Right forelimb (tissue), 1 donor: ENCODE data around the gene UBE2C.
"Not testable (repeated sequence)": the region's sequence is repeated elsewhere in the genome, so short reads cannot be mapped to it uniquely, and the experiment has no call there.

Source experiments
- DNase-seq: peaks from one replicate; pipeline ENCODE4 v3.0.0-alpha.2; 2018

UBE2C gene

DNA sequence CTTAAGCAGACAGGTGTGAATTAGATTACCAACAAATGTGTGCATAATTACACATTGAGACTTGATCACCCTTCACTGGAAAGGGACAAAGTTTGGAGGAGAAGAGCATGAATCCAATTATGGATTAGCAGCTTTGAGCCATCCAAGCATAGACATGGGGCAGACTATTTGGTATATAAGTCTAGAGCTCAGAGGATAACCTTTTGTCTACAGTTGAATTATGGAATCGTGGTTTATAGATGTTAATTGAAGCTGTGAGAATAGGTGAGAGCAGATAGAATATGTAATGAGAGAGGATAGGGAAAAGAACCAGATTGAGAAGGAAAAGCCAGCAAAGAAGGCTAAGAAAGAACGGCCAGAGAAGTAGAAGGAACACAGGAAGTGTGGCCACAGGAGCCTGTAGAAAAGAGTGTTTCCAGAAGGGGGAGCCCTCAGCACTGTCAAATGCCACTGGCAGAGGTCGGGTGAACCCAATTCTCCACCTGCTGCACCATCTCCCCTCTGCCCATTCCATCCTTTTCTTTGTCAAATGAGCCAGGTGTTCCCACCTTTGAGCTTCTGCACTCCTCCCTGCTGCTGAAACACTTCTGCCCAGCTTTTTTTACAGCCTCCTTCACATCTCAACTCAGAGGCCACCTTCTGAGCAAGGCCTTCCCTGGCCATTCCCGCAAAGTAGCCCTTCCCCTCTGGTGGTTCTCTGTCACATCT, 13.4 kb upstream of the UBE2C start:
- no peak for DNase-seq

DNA sequence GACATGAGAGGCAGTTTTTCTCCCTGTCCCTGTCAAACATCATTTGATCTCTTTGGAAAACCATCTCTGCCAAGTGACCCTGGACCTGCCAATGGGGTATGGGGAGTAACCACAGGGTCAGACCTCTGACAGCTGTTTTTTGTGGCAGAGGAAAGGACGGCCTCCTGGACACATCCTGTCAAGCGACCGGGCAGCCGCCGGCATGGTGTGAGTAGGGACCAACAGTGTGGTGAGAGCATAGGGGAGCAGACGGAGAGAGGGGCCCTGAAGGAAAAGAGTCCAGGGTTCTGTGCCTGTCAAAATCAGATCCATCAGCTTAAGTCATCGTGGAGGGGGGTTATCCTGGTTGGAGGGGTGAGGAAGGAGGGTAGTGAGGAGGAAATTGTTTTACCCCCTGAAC, 10.6 kb upstream of the UBE2C start:
- DNase-seq, result no peak

DNA sequence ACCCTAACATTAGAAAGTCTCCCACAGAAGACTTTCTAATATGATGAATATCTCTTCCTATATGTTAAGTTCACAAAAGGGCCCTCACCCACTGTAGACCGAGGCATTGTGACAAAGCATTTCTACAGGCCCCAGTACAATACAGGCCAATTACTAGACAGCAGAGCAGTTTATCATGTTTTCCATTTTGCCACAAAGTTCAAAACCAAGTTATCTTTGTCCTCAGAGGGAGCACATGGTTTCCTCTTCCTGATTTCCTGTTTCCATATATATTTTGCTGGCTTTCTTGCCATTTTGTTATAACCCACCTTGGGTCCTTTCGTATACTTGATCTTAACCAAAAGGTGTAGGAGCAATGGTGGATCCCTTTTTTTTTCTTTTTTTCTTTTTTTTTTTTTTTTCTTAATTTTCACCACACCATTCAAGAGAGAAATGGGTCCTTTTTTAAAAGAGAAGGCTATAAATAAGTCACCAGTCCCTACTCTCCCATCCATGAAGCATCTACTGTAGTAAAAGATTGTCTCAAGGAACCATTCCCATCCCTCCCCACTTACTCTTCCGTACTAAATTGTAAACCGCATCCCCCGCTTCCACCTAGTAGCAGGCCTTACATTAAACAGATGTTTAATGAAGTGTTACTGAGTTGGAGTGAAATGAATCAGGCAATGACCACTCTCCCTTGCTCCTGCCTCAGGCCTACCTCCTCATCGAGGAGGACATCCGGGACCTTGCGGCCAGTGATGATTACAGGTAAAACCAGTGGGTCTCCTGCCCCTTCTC, 2.1 kb upstream of the UBE2C start:
- DNase-seq, result no peak

DNA sequence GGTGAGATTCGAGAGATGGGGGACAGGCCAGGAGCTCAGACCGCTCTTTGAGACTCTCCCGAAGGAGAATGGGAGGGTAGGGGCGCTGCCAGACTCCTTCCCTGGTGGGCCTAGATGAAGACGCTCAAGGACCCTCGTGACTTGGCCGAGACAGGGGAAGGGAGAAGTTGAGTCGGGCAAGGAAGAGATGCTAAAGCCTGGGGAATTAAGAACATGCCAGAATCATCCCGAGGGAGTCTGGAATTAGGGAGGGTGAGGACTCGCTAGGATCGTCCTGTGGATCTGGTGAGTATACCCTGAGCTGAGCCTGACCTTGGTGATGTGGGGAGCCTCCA, 529 bp downstream of the UBE2C start:
- no peak for DNase-seq

DNA sequence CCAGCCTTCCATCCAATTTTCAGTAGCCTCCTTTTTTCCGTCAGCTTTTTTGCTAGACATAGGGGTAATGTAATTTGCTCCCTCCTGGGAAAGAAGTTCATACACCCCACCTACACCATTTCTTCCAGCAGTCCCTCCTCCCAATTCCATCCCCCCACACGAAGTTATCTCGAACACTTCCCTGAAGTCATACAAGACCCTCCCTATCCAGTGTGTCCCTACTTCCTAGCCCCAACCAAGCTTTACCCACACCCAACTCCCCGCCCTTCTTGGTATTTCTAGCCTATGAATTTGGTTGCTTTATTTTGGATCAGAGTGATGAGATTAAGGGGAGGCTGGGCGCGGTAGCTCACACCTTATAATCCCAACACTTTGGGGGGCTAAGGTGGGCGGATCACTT, 1.0 kb downstream of the UBE2C start:
- DNase-seq, result no peak

DNA sequence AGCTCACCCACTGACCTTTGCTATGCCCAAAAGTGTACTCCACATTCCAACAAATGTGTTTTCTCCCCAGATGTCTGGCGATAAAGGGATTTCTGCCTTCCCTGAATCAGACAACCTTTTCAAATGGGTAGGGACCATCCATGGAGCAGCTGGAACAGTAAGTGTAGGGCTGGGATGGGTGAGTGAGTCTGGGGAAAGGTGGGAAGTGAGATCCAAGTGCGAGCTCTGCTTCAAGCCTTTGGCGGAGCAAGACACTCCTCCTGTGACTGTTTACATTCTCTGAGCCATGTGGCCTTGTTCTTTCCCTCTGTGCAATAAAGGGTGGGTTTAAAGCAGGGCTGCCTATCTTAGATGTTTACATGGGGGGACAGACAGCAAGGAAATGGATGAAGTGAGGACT, 1.9 kb downstream of the UBE2C start:
- DNase-seq, result no peak

GRCh38 chr20:45816951-45817350, 4.5 kb downstream of the UBE2C start:
- DNase-seq, result no peak

- no peak for DNase-seq
Measured at GRCh38 chr20:45817376-45818194, 5.1 kb downstream of the UBE2C start.

- no peak for DNase-seq
Measured at GRCh38 chr20:45818239-45818638, 5.8 kb downstream of the UBE2C start.

DNA sequence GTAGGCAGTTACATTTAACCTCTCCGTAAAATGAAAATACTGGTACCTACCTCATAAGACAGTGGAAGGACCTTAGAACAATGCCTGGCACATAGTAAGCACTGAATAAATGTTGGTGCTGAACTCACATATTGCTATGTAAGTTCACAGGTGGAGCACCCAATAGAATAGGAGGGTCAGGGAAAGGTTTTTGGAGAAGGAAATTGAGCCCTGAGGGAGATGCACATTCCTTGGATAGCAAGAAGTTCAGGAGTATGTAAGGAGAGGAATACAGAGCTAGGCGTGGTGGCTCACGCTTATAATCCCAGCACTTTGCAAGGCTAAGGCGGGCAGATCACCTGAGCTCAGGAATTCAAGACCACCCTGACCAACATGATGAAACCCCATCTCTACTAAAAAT, 7.0 kb downstream of the UBE2C start:
- DNase-seq, result no peak

DNA sequence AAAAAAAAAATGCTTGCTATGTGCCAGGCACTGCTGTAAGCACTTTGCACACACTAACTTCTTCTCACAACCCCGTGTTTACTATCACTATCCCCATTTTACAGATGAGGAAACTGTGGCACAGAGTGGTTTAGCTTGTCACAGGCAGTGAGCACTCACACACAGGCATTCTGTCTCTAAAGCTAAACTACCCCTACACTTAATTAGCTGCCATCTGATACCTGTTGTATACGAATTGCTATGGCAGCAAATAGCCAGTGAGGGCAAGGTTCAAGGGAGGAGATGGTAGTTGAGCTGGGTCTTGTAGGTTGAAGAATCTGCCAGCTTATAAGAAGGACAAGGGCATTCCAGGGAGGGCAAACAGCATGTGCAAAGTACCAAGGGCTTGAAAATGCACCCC, 9.5 kb downstream of the UBE2C start:
- no peak for DNase-seq

- no peak for DNase-seq
Measured at GRCh38 chr20:45822857-45823256, 10.4 kb downstream of the UBE2C start.

GRCh38 chr20:45823949-45824835, 11.7 kb downstream of the UBE2C start:
- DNase-seq, result no peak

GRCh38 chr20:45826381-45827019, 14.1 kb downstream of the UBE2C start:
- no peak for DNase-seq

DNA sequence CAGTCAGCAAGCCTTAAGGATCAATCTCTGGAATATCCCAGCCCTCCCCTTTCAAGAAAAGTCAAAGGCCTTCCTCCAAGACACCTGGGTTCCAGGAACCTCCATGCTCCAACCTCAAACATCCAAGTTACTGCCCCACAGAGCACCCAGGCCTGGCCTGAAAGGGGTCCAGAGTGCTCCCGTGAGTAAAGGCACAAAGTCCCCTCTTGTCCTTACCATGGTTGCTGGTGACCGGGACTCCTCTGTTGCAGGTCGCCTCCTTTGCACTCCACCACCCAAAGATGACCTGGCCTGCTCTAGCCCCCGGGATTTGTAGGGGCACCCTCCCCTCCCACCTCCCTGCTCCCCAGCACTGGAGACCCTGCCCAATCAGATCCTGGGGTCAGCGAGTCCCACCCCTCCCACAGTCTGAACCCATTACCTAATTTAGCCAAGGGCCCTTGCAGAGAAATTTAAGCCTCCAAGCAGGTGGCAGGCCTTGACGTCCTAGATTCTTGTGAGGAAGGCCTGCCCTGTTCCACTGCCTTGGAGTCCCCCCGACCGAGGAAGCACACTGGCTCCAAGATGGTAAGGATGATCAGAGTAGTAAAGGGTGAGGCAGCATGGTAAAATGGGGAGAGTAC, 14.7 kb downstream of the UBE2C start, which contains the start of gene TNNC2:
TSS of gene TNNC2 (minus strand) at position 283 of the 623 bp plus-strand sequence. CDS start at position 219, 64 bp downstream.
- no peak for DNase-seq

DNA sequence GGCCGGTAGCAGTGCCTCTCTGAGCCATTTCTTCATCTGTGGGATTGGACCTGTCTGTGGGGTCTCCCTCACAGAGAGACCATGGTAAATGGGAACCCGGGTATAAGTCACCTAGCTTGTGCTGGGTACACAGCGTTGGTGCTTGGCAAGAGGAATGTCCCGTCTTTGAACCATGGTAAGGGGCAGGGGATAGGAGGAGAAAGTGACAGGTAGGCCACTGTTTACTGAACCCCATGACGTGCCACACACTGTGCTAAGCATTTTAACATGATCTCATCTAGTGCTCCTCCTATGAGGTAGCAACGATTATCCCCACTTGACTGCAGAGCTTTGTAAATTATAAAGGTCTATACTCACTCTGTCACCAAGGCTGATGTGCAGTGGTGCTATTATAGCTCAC, 15.3 kb downstream of the UBE2C start:
- no peak for DNase-seq

- peak; percentile 70 for DNase-seq
Measured at GRCh38 chr20:45828589-45828988, 16.1 kb downstream of the UBE2C start.

GRCh38 chr20:45829673-45830106, 17.2 kb downstream of the UBE2C start:
- not testable (repeated sequence) for DNase-seq

- no peak for DNase-seq
Measured at GRCh38 chr20:45832619-45833018, 20.2 kb downstream of the UBE2C start.

- peak; percentile 88 for DNase-seq
Measured at GRCh38 chr20:45833030-45833882, 20.8 kb downstream of the UBE2C start, which contains the start of gene SNX21. TSS of gene SNX21 (plus strand) at chr20:45833799. CDS start at chr20:45833920, 121 bp downstream.
